SK-N-SH treated with all-trans-retinoic acid at 6 μM for 48 hours (cell line): ENCODE data around the gene MDGA2.

Source experiments
- ATAC-seq: fragments of 200-7000 bp; cut with Tn5 transposase; 3 replicates; pipeline ENCODE4 v1.9.1; 2020; ENCODE audit warnings: mild to moderate bottlenecking, moderate library complexity
- ARNTL ChIP-seq: fragments of 450-650 bp; formaldehyde crosslinking; IDR thresholded peaks from 2 replicates; pipeline ENCODE4 v1.5.0; 2020; ENCODE audit warnings: low read depth, mild to moderate bottlenecking, moderate library complexity, borderline replicate concordance
- BACH2 ChIP-seq: fragments of 250-450 bp; sonication (Bioruptor Pico); IDR thresholded peaks from 2 replicates; pipeline ENCODE4 v1.9.0; 2021; ENCODE audit warnings: mild to moderate bottlenecking, borderline replicate concordance
- CSDC2 ChIP-seq: fragments of 250-450 bp; sonication (Bioruptor Pico); IDR thresholded peaks from 2 replicates; pipeline ENCODE4 v1.5.0; 2020; ENCODE audit warnings: mild to moderate bottlenecking, moderate library complexity
- ESRRG ChIP-seq: fragments of 250-450 bp; sonication (Bioruptor Pico); IDR thresholded peaks from 2 replicates; pipeline ENCODE4 v1.6.1; 2021; ENCODE audit warnings: mild to moderate bottlenecking
- GLIS3 ChIP-seq: fragments of 250-450 bp; sonication (Bioruptor Pico); IDR thresholded peaks from 2 replicates; pipeline ENCODE4 v1.5.0; 2020; ENCODE audit warnings: mild to moderate bottlenecking, moderate library complexity
- ISL1 ChIP-seq: fragments of 250-450 bp; sonication (Bioruptor Pico); IDR thresholded peaks from 2 replicates; pipeline ENCODE4 v2.1.2; 2022; ENCODE audit warnings: mild to moderate bottlenecking, moderate library complexity
- PPARA ChIP-seq: fragments of 250-450 bp; sonication (Bioruptor Pico); IDR thresholded peaks from 2 replicates; pipeline ENCODE4 v1.5.0; 2020; ENCODE audit warnings: mild to moderate bottlenecking, borderline replicate concordance
- RARB ChIP-seq: fragments of 250-450 bp; sonication (Bioruptor Pico); IDR thresholded peaks from 2 replicates; pipeline ENCODE4 v1.8.0; 2021; ENCODE audit warnings: mild to moderate bottlenecking, moderate library complexity
- SNAI2 ChIP-seq: fragments of 250-450 bp; sonication (Bioruptor Pico); IDR thresholded peaks from 2 replicates; pipeline ENCODE4 v1.5.0; 2020; ENCODE audit warnings: mild to moderate bottlenecking, moderate library complexity
- TCF4 ChIP-seq: fragments of 250-450 bp; sonication (Bioruptor Pico); IDR thresholded peaks from 2 replicates; pipeline ENCODE4 v1.8.0; 2021; ENCODE audit warnings: mild to moderate bottlenecking, moderate library complexity, borderline replicate concordance
- TOX ChIP-seq: fragments of 250-450 bp; sonication (Bioruptor Pico); IDR thresholded peaks from 2 replicates; pipeline ENCODE4 v1.8.0; 2021; ENCODE audit warnings: mild to moderate bottlenecking, moderate library complexity, borderline replicate concordance
- ZC3H10 ChIP-seq: fragments of 250-450 bp; sonication (Bioruptor Pico); IDR thresholded peaks from 2 replicates; pipeline ENCODE4 v1.5.1; 2021; ENCODE audit warnings: mild to moderate bottlenecking, moderate library complexity
- ZFP3 ChIP-seq: fragments of 250-450 bp; sonication (Bioruptor Pico); IDR thresholded peaks from 2 replicates; pipeline ENCODE4 v1.5.0; 2020; ENCODE audit warnings: mild to moderate bottlenecking, moderate library complexity
- ZFP30 ChIP-seq: fragments of 450-650 bp; formaldehyde crosslinking; IDR thresholded peaks from 2 replicates; pipeline ENCODE4 v1.5.0; 2022; ENCODE audit warnings: mild to moderate bottlenecking, moderate library complexity
- ZNF70 ChIP-seq: fragments of 450-650 bp; formaldehyde crosslinking; IDR thresholded peaks from 2 replicates; pipeline ENCODE4 v1.5.0; 2020; ENCODE audit warnings: mild to moderate bottlenecking, moderate library complexity
- ZNF8 ChIP-seq: fragments of 450-650 bp; formaldehyde crosslinking; IDR thresholded peaks from 2 replicates; pipeline ENCODE4 v1.5.0; 2020; ENCODE audit warnings: mild to moderate bottlenecking, moderate library complexity
- TF ChIP-seq, protein P1 (sequence below): fragments of 250-450 bp; sonication (Bioruptor Pico); IDR thresholded peaks from 2 replicates; pipeline ENCODE4 v1.8.0; 2020; ENCODE audit warnings: mild to moderate bottlenecking, moderate library complexity, borderline replicate concordance
- TF ChIP-seq, protein P2 (sequence below): fragments of 250-450 bp; sonication (Bioruptor Pico); IDR thresholded peaks from 2 replicates; pipeline ENCODE4 v1.5.0; 2020; ENCODE audit warnings: mild to moderate bottlenecking, moderate library complexity
- TF ChIP-seq, protein P3 (sequence below): fragments of 250-450 bp; sonication (Bioruptor Pico); IDR thresholded peaks from 2 replicates; pipeline ENCODE4 v1.8.0; 2021; ENCODE audit warnings: low read depth, mild to moderate bottlenecking, moderate library complexity, borderline replicate concordance
- TF ChIP-seq, protein P4 (sequence below): fragments of 250-450 bp; sonication (Bioruptor Pico); IDR thresholded peaks from 2 replicates; pipeline ENCODE4 v1.5.1; 2020; ENCODE audit warnings: low read depth, mild to moderate bottlenecking, moderate library complexity

The MDGA2 gene

DNA sequence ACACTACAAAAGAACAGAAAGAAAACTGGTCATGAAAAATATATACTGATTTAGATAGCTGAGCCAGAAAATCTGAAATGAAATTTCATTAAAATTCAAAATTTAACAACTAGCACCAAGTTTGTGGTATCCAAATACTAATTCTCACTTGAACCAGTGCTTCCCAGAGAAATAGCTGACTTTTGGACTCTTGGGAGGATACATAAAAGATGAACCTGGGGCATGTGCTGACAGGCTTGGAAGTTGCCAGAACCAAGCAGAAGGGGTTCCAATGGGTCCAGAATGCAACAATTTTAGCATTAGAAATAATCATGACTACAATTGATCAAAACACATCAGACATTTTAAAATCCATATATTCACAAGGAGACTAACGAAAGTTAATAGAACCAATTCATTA lies 175.0 kb downstream of the MDGA2 start:
- ATAC-seq, result no peak
- TF ChIP-seq, protein P1, sequence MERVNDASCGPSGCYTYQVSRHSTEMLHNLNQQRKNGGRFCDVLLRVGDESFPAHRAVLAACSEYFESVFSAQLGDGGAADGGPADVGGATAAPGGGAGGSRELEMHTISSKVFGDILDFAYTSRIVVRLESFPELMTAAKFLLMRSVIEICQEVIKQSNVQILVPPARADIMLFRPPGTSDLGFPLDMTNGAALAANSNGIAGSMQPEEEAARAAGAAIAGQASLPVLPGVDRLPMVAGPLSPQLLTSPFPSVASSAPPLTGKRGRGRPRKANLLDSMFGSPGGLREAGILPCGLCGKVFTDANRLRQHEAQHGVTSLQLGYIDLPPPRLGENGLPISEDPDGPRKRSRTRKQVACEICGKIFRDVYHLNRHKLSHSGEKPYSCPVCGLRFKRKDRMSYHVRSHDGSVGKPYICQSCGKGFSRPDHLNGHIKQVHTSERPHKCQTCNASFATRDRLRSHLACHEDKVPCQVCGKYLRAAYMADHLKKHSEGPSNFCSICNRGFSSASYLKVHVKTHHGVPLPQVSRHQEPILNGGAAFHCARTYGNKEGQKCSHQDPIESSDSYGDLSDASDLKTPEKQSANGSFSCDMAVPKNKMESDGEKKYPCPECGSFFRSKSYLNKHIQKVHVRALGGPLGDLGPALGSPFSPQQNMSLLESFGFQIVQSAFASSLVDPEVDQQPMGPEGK, result no peak
- TF ChIP-seq ESRRG (CRISPR knock-in tag), result no peak
- TF ChIP-seq, protein P2, sequence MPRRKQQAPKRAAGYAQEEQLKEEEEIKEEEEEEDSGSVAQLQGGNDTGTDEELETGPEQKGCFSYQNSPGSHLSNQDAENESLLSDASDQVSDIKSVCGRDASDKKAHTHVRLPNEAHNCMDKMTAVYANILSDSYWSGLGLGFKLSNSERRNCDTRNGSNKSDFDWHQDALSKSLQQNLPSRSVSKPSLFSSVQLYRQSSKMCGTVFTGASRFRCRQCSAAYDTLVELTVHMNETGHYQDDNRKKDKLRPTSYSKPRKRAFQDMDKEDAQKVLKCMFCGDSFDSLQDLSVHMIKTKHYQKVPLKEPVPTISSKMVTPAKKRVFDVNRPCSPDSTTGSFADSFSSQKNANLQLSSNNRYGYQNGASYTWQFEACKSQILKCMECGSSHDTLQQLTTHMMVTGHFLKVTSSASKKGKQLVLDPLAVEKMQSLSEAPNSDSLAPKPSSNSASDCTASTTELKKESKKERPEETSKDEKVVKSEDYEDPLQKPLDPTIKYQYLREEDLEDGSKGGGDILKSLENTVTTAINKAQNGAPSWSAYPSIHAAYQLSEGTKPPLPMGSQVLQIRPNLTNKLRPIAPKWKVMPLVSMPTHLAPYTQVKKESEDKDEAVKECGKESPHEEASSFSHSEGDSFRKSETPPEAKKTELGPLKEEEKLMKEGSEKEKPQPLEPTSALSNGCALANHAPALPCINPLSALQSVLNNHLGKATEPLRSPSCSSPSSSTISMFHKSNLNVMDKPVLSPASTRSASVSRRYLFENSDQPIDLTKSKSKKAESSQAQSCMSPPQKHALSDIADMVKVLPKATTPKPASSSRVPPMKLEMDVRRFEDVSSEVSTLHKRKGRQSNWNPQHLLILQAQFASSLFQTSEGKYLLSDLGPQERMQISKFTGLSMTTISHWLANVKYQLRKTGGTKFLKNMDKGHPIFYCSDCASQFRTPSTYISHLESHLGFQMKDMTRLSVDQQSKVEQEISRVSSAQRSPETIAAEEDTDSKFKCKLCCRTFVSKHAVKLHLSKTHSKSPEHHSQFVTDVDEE (CRISPR knock-in tag), result no peak

DNA sequence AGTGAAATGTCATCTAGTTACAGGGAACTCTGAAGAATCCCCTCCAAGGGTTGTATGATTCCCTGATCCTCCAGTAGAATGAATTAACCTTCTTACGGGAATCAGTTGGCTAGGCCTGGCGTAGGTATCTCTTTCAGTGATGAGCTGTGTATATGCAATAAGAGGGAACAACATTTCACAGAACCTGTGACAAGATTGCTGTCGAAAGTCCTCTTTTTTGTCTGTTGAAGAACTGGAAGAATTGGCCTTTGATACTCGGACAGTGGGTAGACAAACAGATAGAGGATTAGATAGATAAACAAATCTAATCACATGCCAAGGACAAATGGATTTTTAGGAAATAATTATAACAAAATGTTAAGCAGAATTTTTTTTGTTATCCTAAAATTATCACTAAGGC lies 184.6 kb downstream of the MDGA2 start:
- no peak for ATAC-seq
- TF ChIP-seq, protein P3, sequence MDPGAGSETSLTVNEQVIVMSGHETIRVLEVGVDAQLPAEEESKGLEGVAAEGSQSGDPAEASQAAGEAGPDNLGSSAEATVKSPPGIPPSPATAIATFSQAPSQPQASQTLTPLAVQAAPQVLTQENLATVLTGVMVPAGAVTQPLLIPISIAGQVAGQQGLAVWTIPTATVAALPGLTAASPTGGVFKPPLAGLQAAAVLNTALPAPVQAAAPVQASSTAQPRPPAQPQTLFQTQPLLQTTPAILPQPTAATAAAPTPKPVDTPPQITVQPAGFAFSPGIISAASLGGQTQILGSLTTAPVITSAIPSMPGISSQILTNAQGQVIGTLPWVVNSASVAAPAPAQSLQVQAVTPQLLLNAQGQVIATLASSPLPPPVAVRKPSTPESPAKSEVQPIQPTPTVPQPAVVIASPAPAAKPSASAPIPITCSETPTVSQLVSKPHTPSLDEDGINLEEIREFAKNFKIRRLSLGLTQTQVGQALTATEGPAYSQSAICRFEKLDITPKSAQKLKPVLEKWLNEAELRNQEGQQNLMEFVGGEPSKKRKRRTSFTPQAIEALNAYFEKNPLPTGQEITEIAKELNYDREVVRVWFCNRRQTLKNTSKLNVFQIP (CRISPR knock-in tag), result no peak
- TF ChIP-seq TCF4 (CRISPR knock-in tag) (no peak), ZNF8 (CRISPR knock-in tag) (no peak), BACH2 (CRISPR knock-in tag) (no peak), ESRRG (CRISPR knock-in tag) (no peak), SNAI2 (CRISPR knock-in tag) (no peak), ISL1 (no peak), ZFP30 (CRISPR knock-in tag) (no peak), ARNTL (CRISPR knock-in tag) (no peak)
- TF ChIP-seq, protein P2 (CRISPR knock-in tag), result no peak

DNA sequence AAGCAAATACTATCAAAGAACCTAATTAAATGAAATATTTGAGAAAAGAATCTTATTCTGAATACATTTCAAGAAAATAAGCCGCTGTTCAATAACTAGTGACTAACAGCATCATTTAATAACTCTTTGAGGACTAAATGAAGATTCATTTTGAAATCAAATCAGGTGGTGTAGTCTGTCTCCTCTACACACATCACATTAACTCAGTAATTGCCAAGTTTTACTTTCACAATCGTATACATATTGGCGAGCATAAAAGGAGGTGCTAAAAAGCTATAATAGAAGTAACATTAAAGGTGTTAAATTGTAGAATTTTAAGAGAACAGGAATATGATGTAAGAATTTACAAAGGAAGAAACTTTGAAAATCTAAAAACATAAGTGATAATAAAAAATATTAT lies 185.1 kb downstream of the MDGA2 start:
- TF ChIP-seq PPARA (CRISPR knock-in tag) (no peak), ZNF8 (CRISPR knock-in tag) (no peak), BACH2 (CRISPR knock-in tag) (no peak), ZC3H10 (CRISPR knock-in tag) (no peak), ISL1 (no peak), GLIS3 (CRISPR knock-in tag) (no peak)
- TF ChIP-seq, protein P1, result no peak
- no peak for ATAC-seq

DNA sequence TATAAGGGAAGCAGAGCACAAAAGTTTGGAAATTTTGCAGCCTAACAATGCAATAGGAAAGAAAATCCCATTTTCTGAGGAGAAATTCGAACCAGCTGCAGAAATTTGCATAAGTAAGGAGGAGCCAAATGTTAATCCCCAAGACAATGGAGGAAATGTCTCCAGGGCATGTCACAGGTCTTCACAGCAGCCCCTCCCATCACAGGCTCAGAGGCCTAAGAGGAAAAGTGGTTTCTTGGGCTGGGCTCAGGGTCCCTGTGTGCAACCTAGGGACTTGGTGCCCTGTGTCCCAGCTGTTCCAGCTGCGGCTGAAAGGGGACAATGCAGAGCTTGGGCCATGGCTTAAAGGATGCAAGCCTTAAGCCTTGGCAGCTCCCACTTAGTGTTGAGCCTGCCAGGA lies 190.0 kb downstream of the MDGA2 start:
- no peak for ATAC-seq
- TF ChIP-seq CSDC2 (CRISPR knock-in tag) (no peak), SNAI2 (CRISPR knock-in tag) (no peak), ZNF8 (CRISPR knock-in tag) (no peak), ZFP3 (CRISPR knock-in tag) (no peak), ZNF70 (CRISPR knock-in tag) (no peak), ESRRG (CRISPR knock-in tag) (no peak), GLIS3 (CRISPR knock-in tag) (no peak), TCF4 (CRISPR knock-in tag) (no peak), TOX (CRISPR knock-in tag) (no peak), BACH2 (CRISPR knock-in tag) (no peak), RARB (no peak)
- TF ChIP-seq, protein P1, result no peak
- TF ChIP-seq, protein P4, sequence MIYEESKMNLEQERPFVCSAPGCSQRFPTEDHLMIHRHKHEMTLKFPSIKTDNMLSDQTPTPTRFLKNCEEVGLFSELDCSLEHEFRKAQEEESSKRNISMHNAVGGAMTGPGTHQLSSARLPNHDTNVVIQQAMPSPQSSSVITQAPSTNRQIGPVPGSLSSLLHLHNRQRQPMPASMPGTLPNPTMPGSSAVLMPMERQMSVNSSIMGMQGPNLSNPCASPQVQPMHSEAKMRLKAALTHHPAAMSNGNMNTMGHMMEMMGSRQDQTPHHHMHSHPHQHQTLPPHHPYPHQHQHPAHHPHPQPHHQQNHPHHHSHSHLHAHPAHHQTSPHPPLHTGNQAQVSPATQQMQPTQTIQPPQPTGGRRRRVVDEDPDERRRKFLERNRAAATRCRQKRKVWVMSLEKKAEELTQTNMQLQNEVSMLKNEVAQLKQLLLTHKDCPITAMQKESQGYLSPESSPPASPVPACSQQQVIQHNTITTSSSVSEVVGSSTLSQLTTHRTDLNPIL, result no peak
